Kidney tubule cell (primary cell): Measurements from ENCODE around the gene ACTG1.

ENCODE experiments used
- DNase-seq: peaks from one replicate; pipeline ENCODE4 v3.0.0-alpha.2; 2018; ENCODE audit warnings: low spot score

ACTG1 gene

DNA sequence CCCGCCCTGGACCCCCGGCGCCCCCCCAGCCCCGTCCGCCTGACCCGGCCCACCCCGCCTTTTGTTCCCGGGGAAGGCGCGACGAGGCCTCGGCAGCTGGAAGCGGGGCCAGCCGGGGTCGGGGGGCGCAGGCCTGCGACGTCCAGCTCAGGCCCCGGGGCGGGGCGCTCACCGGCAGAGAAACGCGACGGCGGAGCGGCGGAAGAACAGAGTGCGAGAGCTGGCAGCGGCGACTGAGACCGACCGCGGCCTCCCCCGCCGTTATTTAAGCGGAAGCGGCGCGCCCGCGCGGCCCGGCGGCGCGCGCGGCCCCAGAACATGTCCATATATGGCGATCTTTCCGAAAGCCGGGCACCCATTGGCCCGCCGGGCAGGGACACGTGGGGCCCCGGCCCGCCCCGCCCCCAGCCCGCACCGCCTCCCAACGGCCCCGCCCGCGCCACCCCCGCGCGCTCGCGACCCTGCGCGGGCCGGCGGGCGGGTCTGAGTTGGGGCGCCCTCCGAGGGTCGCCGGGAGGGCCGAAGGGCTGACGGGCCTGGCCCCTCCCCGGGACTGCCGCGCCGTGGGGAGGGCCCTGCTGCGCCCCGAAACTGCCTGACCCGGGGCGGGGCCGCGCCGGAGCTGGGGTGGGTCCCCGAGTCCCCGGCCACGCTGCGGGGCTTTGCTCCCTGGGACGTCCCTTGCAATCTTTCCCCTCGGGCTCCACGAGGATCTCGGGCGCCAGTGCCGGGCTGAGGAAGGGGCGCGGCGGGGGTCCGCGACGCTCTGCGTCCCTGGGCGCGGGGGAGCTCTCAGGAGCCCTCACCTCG lies at the start of gene ACTG1:
TSS of gene ACTG1 (minus strand) at position 238 of the 810 bp plus-strand sequence. CDS start 445 bp downstream, outside the sequence.
- peak; percentile 97 for DNase-seq

DNA sequence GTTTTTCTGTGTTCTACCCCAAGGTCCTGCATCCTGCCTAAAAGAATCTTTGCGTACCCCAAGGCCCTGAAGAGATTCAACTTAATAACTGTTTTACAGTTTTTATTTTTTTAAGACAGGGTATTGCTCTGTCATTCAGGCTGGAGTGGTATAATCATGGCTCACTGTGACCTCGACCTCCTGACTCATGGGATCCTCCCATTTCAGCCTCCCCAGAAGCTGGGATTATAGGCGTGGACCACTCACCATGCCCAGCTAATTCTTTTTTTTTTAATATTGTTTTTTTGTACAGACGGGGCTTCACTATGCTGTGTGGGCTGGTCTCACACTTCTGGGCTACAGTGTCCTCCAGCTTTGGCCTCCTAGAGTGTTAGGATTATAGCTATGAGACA lies 48.9 kb upstream of the ACTG1 start:
- peak; percentile 25 for DNase-seq

DNA sequence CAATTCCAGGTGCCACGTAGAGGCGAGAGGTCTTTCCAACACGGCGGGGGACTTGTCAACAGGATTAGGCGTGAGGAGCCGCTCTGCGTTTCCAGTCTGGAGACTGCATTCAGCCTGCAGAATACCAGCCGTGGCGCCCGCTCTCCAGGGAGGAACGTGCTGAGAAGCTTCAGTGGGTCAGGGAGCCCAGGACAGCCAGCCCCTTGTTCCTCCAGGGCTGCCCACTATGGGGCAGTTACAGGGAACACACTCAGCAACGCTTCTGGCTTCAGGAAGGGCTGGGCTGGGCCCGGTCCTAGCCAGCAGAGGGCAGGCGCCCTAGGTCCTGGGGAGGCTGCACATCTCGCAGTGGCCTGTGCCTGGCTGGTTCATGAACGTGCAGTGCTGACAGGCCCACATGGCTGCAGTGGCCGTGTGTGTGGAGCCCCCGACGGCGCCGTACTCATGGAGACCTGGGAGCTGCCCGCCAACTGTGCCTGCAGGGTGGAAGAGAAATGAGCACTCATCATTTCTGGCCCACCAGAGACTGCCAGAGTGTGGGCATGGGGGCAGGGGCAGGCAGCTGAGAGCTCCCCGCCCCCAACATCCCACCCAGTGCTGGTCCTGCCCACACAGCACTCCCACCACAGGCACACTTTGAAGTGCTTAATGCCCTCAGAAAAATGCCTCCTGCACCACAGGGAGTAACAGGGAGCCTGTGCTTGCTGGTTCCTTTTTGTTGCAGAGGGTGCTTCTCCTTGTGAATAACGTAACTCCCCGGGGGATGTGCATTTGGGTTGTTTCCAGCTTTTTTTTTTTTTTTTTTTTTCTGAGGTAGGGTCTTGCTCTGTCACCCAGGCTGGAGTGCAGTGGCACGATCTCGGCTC lies 46.6 kb upstream of the ACTG1 start:
- DNase-seq = no peak

DNA sequence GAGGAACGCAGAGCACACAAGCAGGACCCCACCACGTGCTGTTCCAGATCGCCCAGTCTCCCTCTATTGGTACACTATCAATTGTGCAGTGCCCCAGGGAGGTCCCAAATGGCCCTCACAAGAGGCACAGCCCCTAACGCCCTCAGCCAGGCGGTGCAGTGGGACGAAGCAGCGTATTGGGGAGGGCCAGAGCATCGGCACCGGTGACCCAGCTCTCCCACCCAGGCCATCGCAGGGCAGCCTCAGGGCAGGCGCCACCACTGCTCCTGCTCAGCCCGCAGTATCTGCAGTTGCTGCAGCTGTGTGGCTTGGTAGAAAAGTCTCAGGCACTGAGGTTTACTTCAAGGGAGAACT lies 45.5 kb upstream of the ACTG1 start:
- DNase-seq = no peak

DNA sequence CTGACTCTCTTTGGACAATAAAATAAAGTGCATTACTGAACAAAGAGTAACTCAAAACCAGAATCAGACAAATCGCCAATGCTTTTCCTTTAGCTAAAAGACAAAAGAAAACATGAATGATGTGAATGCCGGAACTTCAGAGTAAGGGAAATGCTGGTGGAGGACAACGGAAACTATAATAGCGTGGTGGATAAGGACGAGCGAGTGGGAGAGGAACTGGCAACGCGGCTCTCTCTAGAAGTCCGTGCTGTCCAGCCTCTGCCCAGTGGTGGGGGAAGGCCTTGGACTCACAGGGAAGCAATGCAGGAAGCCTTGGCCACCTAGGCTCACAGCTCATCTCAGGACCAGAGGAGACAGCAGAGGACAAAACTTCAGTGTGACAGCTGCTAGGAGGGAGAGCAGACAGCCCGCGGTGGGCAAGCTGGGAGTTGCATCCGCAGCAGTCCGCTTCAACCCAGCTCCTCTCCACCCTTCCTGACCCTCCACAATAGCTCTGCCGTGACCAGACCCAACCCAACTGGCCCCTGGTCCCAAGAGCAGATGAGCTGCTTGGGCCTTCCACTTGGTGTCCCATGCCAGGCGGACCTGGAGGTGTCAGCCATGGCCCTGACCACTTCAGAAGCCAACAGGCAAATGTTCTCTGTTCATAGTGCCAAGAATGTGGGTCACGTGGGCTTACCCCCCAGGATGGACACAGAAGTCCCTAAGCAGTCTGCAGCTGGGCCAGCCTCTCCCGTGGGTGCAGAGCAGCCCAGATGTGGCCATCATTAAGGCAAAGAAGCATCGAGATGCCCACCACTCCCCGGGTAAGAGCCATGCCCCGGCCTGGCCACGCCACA lies 44.9 kb upstream of the ACTG1 start:
- DNase-seq = no peak

DNA sequence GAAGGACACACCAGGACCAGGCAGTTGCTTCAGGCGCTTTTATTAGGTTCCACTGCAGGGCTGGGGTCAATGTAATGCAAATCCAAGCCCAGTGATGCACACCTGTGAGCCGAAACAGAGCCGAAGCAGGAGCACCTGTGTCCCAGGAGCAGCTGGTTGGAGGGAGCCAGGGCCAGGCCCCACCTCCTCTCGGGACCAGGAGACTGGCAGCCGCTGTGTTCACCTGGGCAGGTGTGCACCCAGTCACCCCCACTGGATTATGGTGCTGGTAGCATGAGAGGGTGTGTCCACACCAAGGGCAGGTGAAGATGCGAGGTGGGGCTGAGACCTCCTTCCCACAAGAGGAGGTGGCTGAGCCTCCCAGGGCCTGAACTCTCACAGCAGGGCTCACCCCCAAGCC lies 44.3 kb upstream of the ACTG1 start:
- no peak for DNase-seq

DNA sequence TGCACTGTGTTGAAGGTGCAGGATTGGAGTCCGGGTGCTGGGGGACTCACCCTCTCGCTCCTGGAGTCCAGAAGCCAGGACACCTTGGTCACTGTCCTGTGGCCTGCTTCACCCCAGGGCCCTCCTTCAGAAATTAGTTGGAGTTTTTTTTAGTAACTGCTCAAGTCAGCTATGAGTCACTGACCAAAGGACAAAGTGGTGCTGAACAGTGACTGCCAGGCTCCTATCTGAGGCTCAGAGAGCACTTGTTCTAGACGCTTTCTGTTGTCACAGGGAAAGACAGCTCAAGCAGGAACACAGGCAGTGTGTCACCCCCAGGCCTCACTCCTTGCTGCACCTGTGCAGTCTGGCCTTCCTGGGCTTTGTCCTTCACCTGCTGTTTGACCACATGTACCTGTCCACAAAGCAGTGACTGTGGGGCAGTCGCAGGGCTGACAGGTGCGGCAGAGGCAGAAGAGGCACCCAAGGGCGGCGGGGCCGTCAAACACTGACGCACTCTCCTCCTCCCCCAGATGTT lies 43.6 kb upstream of the ACTG1 start:
- peak; percentile 82 for DNase-seq

DNA sequence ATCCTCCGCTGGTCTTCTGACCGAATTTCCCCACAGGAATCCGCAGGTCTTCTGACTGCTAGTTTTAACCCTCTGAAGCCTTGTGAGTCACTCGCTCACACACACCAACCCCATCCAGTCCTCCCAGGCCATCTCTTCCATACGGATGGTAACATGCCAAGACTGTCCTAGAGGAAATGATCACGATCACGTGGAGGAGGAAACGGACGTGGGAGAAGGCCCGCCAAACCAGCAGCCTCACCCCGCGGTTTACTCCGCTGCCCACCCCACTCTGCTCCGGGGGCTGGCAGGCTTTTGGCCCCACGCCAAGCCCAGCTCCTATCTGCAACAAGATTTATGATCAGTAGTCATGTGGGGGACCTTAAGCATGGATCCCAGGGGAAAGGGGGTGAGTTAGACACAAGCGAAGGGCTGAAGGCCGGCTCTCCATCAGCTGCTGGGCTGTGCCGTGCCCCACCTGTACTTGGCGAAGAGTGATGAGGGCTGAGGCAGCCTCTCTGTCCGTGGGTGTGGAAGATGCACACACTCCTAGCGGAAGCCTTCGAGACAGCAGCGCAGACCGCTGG lies 41.1 kb upstream of the ACTG1 start:
- peak; percentile 95 for DNase-seq

DNA sequence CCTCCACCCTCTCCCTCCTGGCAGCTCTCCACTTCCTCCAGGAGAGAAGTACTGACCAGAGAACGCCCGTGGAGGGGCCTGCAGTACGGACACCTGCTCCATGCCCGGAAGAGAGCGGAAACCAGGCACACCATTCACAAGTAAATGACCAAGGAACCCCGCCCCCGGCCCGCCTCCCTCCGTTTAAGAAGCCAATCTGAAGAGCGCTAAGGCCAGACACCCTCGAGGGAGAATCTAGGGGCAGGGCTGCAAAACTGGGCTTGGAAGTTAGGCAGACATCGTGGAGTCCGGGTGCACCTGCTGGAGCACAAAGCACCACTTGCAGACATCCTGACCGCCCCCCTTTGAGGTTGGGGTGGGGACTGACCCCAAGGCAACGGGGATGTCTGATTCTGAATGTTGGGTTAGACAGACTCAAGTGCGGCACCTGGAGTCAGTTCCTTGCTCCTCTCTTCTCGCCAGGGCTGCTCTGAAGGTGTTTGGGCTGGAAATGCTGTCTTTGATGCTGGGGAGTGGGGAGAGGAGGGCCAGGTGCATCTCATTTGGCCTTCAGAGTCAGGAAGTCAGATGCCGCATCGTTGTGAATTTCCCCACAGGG lies 40.5 kb upstream of the ACTG1 start:
- DNase-seq = peak; percentile 88

DNA sequence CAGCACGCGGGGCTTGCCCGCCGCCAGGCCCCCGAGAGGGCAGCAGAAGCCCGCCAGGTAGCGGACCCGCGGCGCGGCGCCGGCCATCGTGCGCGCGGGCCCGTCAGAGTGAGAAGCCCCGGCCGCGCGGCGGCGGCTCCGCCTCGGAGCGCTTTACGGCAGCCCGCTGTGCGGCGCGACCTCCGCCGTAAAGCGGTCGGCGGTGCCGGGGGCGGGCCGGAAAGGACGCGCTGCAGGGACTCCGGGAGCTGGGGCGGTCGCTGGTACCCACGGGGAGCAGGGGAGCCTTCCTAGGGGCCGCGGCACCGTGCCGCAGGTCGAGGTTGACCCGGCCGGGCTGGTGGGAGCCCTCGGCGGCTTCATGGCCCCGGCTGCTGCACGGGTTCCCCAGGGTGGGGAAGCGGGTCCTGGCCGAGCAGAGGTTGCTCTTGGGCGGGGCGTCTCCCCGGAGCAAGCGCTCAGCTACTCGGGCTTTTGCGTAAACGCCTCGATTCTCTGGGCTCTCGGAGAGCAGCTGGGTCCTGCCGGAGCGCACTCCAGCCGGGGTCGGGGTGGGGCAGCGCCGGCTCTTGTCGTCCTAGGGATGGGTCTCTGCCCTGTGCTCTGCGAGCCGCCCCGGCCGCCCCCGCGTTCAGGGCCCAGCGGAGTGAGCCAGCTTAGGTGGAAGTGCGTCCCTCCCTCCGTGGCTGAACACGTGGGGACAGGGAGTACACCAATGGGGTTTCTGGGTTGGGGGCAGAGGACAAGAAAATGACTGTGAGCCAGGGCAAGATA lies 39.8 kb upstream of the ACTG1 start, which contains the start of gene FAAP100:
TSS of gene FAAP100 (minus strand) at position 110 of the 774 bp plus-strand sequence. CDS start at position 87, 23 bp downstream.
- DNase-seq = peak; percentile 86

DNA sequence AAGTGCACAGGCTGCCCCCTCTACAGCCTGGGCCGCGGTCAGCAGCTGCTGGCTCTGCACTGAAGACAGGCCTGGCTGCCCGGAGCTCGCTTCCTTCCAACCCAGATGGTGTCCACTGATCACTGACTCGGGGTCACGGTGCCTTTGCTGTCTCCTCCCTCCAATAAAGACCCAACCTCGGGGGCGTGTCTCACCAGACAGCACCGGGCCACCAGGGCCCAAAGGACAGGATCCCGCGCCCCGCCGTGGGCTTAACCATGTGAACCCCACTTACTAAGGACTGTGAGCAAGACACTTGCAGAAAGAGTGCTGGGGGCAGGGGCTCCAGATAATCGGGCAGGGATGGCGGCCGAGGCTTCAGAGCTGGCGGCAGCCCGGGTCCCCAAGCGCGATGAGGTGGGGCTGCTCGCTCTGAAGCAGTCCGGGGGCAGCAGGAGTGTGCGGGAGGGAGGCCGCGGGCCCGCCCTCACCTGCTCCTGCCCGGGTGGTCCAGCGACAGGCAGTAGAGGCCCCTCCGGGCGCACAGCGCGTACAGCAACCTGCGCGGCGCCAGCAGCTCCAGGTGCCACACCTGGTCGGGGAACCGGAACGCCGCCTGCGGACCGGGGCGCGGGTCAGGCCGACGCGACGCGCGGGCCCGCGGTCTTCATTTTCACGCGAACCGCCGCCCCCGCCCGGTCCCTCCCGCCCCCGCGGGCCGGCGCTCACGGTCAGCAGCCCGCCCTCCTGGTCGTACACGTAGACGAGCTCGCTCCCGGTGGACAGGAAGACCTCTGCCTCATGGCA lies 39.1 kb upstream of the ACTG1 start:
- peak; percentile 43 for DNase-seq

DNA sequence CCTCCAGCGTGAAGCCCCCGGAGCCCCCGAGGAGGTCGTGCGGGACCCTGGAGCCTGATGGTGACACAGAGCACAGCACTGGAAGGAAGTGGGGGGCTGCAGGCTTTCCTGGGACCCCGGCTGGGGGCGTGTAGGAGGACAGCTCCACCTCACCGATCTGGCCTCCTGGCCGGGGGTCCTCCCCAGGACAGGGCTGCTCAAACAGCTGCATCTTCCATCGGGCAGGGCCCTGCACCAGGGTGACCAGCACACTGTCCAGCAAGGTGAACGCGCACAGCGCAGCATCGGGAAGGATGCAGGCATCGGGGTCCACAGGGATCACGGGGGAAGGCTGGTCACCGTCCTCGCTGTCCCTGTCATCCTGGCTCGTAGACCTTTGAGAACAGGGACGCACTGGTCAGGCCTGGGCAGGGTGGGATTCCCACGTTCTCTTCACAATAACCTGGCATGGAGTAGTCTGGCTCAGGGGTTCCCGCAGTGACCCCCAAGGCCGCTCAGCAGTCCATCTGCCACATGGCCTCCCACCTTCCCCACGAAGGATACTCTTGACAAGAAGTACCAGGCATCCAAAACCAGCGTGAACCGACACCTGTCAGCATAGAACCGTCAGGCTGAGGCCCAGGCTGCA lies 38.3 kb upstream of the ACTG1 start:
- DNase-seq = no peak

DNA sequence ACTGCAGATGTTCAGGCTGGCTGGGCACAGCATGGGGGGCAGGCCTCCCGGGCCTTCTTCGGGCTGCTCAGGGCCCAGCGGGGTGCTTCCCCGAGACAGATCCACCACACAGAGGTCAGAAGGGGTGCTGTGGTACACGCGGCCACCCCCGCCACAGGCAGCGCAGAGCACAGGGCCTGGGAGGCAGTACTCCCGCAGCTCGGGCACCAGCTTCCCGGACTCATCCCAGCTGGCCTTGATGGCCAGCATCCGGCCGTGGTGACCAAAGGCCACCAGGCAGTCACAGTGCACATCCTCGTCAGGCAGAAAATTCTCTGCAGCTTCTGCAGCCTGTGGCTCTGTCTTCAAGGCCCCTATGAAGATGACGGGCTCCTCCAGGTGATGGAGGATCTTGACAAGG lies 37.7 kb upstream of the ACTG1 start:
- DNase-seq = no peak

DNA sequence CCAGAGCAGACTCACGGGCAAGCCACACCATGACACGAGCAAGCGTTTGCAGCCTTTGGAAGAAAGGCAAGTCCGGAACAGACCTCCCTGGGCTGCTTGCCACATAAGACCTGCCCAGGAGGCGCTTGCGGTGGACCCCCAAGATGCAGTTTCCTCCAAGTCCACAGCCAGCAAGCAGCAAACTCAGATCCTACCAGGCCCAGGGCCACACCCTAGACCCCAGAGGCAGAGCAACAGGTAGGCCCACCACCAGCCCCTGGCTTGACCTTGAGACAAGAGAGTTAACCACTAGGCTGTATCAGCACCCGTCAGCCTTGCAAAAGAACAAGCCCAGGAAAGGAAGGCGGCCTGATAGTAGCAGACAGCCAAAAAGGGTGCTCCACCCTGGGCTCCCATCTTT lies 37.2 kb upstream of the ACTG1 start:
- DNase-seq = no peak

DNA sequence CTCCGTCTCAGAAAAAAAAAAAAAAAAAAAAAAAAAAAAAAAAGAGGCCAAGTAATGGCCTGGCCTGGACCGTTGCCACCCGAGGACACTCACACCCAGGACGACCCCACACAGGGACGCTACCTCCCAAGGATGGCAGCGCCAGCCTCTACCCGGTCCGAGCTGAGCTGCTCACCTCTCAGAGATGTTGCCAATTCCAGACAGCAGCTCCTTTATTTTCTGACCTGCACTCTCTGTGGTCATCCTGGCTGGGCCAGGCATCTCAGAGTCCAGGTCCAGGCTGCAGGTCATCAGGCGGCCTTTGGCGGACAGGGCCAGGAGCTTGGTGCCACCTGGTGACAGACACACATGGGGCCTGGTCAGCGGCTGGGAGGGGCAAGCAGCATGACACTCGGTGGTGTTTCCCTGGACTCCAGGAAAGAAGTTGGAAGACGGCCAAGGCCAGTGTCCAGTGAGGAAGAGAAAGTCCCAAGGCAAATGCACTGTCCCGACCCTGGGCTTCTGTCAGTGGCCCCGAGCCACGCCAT lies 36.5 kb upstream of the ACTG1 start:
- DNase-seq = no peak

DNA sequence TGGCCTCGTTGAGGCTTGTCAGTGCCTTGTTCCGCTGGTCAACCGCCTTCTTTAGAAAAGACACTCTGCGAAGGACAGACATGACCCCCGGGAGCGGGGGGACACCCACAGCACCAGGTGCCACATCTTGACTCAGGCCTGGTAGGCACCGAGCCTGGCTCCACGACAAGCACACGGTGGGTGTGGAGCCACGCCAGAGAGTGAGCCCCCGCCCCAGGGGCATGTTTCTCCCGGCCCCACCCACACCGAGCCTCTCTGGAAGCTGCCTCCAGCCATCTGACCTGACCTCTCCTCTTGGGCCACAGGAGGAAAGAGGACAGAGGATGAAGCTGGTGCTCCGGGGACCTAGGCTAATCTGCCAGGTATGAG lies 35.0 kb upstream of the ACTG1 start:
- DNase-seq = no peak

DNA sequence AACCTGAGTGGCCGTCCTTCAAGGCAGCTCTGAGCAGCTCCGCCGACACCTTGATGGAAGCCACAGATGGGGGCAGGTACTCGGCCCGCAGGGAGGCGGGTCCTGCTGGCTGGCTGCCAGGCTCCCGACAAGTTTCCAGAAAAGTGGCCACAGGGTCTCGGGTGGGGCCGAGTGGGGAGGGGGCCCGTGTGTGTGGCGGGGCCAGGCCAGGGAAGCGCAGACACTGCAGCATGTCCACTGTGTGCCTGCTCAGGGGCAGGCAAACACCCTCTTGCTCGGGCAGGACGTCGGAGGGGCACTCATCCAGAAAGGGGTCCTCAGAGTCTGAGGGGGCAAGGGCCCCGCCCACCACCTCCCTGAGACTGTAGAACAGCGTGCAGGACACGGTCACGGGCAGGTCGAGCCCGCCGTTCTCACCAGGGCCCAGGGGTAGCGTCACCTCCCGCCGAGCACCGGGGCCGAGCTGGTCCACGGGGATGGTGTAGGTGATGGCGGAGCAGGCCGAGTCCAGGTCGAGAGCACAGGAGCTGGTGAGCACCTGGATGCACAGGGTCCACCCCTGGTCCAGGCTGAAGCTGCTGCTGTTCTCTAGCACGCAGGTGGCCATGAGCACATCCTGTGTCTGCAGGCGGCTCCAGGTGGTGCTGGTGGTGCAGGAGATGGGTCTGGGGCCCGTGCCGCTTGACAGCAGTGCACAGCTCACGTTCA lies 34.5 kb upstream of the ACTG1 start:
- DNase-seq = no peak
